ENCODE data around the gene EHBP1L1. TPM values are rescaled to one million over a fixed set of nuclear protein-coding genes. Genes with fewer than 3 reads are reported as not detected.

The EHBP1L1 gene
- total RNA-seq, 2 donors from 2014 or later, result 286 to 395 TPM

DNA sequence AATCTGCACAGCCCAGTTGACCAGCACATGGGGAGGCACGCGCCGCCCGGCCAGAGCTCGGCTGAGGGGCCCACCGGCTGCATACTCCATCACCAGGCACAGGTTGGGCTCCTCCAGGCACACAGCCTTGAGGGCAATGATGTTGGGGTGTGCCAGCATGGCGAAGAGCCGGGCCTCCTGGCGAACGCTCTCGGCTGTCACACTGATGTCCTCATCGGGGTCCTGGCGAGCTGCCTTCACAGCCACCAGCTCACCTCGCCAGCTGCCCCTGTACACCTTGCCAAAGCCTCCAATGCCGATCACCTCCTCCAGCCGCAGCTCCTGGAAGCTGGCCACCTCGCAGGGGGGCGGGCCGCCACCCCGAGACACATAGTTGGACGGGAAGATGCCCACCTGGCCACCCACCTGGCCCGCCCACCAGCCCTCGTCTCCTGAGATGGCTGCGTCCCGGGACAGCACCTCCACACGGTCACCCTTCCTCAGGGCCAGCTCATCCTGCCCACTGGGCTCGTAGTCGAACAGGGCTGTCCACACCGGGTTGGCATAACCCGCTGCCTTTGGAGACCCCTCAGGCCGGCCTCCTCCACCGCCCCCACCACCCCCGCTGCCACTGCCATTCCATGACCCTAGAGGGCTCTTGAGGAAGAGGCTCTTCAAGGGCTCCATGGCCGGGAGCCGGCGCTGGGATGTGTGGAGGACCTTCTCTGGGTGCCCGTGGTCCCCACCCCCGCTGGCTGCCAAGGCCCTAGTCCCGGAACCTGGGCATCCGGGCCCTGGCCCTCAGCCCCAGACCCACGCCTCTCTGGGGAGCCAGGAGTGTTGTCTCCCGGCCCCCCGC is 37.5 kb downstream of the EHBP1L1 start:
- ATAC-seq (ENCODE audit: insufficient number of reproducible peaks, low FRiP score, low read depth) (no peak), DNase-seq (ENCODE audit: low spot score) (no peak)
- no peaks in the 10 kb centered on the region for H3K9me3 ChIP-seq
- peaks cover 28 to 57% of the 10 kb centered on the region in 2 donors for H3K4me1 ChIP-seq (ENCODE audit: control insufficient read depth in 1 of 2, low read depth in 2 of 2)
- TF ChIP-seq, protein P1, sequence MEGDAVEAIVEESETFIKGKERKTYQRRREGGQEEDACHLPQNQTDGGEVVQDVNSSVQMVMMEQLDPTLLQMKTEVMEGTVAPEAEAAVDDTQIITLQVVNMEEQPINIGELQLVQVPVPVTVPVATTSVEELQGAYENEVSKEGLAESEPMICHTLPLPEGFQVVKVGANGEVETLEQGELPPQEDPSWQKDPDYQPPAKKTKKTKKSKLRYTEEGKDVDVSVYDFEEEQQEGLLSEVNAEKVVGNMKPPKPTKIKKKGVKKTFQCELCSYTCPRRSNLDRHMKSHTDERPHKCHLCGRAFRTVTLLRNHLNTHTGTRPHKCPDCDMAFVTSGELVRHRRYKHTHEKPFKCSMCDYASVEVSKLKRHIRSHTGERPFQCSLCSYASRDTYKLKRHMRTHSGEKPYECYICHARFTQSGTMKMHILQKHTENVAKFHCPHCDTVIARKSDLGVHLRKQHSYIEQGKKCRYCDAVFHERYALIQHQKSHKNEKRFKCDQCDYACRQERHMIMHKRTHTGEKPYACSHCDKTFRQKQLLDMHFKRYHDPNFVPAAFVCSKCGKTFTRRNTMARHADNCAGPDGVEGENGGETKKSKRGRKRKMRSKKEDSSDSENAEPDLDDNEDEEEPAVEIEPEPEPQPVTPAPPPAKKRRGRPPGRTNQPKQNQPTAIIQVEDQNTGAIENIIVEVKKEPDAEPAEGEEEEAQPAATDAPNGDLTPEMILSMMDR (IDR thresholded peaks at IDR 0.05), result peak; percentile 12
- peak overlapping the region; percentile 96 to 97 for H3K27ac ChIP-seq
- H3K36me3 ChIP-seq, result peaks cover 15% of the 10 kb centered on the region
- H3K4me3 ChIP-seq, result peak overlapping the region; percentile 73
- no peaks in the 10 kb centered on the region for H3K27me3 ChIP-seq (replicated peaks; ENCODE audit: insufficient read depth)

DNA sequence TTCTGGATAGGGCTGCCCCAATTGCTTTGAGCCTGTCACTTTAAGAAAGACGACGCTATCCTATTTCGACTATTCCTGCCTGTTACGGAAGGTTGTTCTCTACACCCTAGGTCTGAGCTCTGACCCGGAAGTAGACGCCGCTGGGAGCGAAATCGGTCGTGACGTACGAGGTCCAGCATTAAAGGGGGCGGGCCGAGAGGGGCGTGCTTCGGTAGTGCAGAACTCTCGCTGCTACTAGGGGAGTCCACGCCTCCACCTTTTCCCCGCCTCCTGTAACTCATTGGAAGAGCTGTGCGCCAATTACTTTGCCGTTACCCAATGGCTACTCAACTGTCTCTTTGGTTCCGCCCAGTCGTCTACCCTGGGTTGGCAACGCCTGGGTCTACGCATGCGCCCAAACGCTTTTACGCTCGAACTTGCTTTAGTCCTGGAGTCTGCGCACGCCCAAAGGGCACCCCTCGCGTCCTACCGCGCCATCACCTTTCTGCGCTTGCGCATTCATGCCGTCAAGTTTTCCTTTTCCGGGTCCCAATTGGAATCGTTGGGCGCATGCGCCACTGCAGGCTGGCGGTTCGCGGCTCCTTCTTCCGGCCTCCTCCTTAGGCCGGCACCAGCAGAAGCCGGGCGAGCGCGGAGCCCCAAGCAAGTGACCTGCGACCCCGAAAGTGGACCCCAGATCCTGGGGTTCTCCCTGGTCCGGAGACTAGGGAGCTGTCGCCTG is 39.5 kb downstream of the EHBP1L1 start, which contains the start of gene PCNX3:
Gene PCNX3, plus strand, starts transcription at position 548 of the 721 bp plus-strand sequence. CDS start 536 bp downstream, outside the sequence.
- Histone ChIP-seq H3K4me1 (ENCODE audit: control insufficient read depth in 1 of 2, low read depth in 2 of 2) (peaks cover 28 to 47% of the 10 kb centered on the region in 2 donors), H3K27me3 (replicated peaks; ENCODE audit: insufficient read depth) (no peaks in the 10 kb centered on the region), H3K27ac (peak within 1 kb of the TSS; percentile 96 to 97), H3K36me3 (peaks cover 31% of the 10 kb centered on the region), H3K4me3 (peak within 1 kb of the TSS; percentile 97), H3K9me3 (no peaks in the 10 kb centered on the region)
- ATAC-seq (ENCODE audit: insufficient number of reproducible peaks, low FRiP score, low read depth) (peak; percentile 97), DNase-seq (ENCODE audit: low spot score) (peak; percentile 100)
- TF ChIP-seq, protein P1 (IDR thresholded peaks at IDR 0.05), result no peak

DNA sequence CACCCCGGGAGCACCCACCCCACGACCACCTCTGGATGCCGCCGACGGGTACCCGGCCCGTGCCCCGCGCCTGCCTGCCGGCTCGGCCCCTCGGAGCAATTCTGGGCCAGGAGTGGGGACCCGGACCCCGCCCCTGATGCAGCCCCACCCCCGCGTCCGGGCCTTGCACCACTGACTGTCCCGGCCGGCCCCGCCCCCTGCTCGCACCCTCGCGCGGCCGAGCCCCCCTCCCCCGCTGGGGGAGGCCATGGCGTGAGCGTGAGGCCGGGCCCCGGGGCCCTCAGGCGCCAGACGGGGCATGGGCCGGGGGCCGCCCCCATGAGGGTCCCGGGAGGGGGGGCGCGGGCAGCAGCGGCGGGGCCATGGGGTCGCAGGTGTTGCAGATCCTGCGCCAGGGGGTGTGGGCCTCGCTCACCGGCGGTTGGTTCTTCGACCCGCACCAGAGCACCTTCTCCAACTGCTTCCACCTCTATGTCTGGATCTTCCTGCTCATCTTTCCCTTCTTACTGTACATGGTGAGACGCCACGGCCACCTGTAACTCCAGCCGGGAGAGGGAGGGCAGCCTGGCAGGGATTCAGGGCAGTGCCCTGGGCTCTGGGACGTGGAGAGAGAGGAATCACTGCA is 40.2 kb downstream of the EHBP1L1 start:
- H3K4me1 ChIP-seq (ENCODE audit: control insufficient read depth in 1 of 2, low read depth in 2 of 2), result peaks cover 28 to 40% of the 10 kb centered on the region in 2 donors
- no peak for DNase-seq (ENCODE audit: low spot score)

DNA sequence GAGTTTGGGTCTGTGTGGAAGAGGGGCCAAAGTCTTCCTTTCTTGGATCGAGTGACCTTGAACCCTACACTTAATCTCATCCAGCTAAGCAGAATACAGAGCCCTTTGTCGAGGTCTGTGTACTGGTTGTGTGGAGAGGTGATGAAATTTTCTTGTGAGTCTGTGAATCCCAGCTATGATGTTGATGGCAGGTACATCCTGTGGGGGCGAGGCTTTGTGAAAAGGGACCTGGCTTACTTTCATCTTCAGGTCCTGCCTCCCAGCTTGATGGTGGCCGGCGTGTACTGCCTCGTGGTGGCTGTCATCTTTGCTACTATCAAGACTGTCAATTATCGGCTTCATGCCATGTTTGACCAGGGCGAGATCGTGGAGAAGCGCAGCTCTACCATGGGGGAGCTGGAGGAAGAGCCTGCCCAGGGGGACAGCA is 40.7 kb downstream of the EHBP1L1 start:
- Histone ChIP-seq H3K36me3 (peaks cover 36% of the 10 kb centered on the region), H3K4me3 (peak overlapping the region; percentile 97), H3K9me3 (no peaks in the 10 kb centered on the region), H3K4me1 (ENCODE audit: control insufficient read depth in 1 of 2, low read depth in 2 of 2) (peaks cover 28 to 35% of the 10 kb centered on the region in 2 donors), H3K27me3 (replicated peaks; ENCODE audit: insufficient read depth) (no peaks in the 10 kb centered on the region), H3K27ac (peak overlapping the region in 1 of 2 donors; percentile 85)
- TF ChIP-seq, protein P1 (IDR thresholded peaks at IDR 0.05), result no peak
- ATAC-seq (ENCODE audit: insufficient number of reproducible peaks, low FRiP score, low read depth) (no peak), DNase-seq (ENCODE audit: low spot score) (no peak)

More for the DNA sequence above, 40.2 kb downstream of the EHBP1L1 start:
- TF ChIP-seq, protein P1 (IDR thresholded peaks at IDR 0.05), result no peak
- H3K27ac ChIP-seq, result peak overlapping the region; percentile 84 to 85
- no peak for ATAC-seq (ENCODE audit: insufficient number of reproducible peaks, low FRiP score, low read depth)
- peaks cover 31% of the 10 kb centered on the region for H3K36me3 ChIP-seq
- no peaks in the 10 kb centered on the region for H3K27me3 ChIP-seq (replicated peaks; ENCODE audit: insufficient read depth)
- peak overlapping the region; percentile 97 for H3K4me3 ChIP-seq
- H3K9me3 ChIP-seq, result no peaks in the 10 kb centered on the region
